ENCODE results near the gene KCNA5. TPM values are rescaled to one million over a fixed set of nuclear protein-coding genes. Genes with fewer than 3 reads are reported as not detected.

KCNA5 gene
- total and polyA plus RNA-seq, 2 of the 4 experiments (the other 2 are of a cell fraction): not detected

DNA sequence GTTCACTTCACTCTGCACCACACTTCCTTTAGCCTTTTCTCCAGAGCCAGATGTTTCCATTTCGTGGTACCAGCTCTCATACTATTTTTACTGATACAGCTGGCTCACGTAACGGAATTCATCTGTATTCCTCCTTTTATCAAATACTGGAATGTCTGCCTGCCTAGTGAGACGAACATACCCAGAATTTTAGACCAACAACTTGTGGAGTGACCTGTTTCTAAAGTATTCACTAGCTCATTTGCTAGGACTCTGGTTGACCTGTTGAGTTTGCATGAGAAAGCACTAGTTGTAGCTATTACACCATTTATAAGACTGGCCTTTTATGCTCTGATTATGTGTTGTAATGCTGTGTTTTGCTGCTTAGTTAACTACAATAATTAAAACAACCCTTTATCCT is 22.6 kb downstream of the KCNA5 start:
- WGBS, 2 experiments (ENCODE audit: extremely low coverage in 2 of 2, insufficient read length in 1 of 2): no CpG with 5 or more reads among the region's 4 CpGs
- H2AK5ac ChIP-seq (ENCODE audit: low read depth, low read length): no peak overlapping the region
- in situ Hi-C loops (cut with MboI; ENCODE audit: low sequenced_read_pairs) (no loop called here), dilution Hi-C loops (cut with HindIII; ENCODE audit: low sequenced_read_pairs, unreplicated experiment) (no loop called here), intact Hi-C loops (cut with micrococcal nuclease) (no loop called here)
- no peak overlapping the region for H3K23ac ChIP-seq (ENCODE audit: low read depth, low read length)
- no peak overlapping the region for H2AFZ ChIP-seq (replicated peaks; ENCODE audit: low read length, poor library complexity)
- H3K9ac ChIP-seq (ENCODE audit: low read depth, low read length): no peak overlapping the region
- H2BK5ac ChIP-seq (ENCODE audit: low read depth, low read length, poor library complexity, severe bottlenecking): no peak overlapping the region
- H3K4me1 ChIP-seq (ENCODE audit: control insufficient read depth, insufficient read depth, low read length): no peaks in the 10 kb centered on the region
- no peak for ATAC-seq (ENCODE audit: low read depth)
- no peak overlapping the region for H3K4ac ChIP-seq (ENCODE audit: low read depth, low read length)
- no peak overlapping the region for H4K91ac ChIP-seq (ENCODE audit: insufficient read depth, low read depth, low read length)
- no peak overlapping the region for H2BK120ac ChIP-seq (ENCODE audit: low read depth, low read length)
- no TSS peak for BruUV-seq (replicated peaks)
- no peak overlapping the region for H3K27ac ChIP-seq (ENCODE audit: insufficient read depth, low read length)
- no peaks in the 10 kb centered on the region for H3K9me3 ChIP-seq (ENCODE audit: control insufficient read depth, insufficient read depth, low read length)
- peaks cover 40% of the 10 kb centered on the region for H3K27me3 ChIP-seq (ENCODE audit: control insufficient read depth, insufficient read depth, low read length)
- no peak overlapping the region for H3K4me3 ChIP-seq (ENCODE audit: insufficient read depth, low read depth, low read length)
- H4K8ac ChIP-seq (ENCODE audit: low read depth in 2 of 2, low read length in 2 of 2): no peak overlapping the region
- H2AK9ac ChIP-seq (replicated peaks; ENCODE audit: low read depth, low read length, poor library complexity): no peak overlapping the region
- no peak overlapping the region for H3K18ac ChIP-seq (ENCODE audit: low read depth, low read length)
- TF ChIP-seq, protein P1, sequence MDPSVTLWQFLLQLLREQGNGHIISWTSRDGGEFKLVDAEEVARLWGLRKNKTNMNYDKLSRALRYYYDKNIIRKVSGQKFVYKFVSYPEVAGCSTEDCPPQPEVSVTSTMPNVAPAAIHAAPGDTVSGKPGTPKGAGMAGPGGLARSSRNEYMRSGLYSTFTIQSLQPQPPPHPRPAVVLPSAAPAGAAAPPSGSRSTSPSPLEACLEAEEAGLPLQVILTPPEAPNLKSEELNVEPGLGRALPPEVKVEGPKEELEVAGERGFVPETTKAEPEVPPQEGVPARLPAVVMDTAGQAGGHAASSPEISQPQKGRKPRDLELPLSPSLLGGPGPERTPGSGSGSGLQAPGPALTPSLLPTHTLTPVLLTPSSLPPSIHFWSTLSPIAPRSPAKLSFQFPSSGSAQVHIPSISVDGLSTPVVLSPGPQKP (IDR thresholded peaks at IDR 0.05; ENCODE audit: borderline replicate concordance, low read depth, low read length): no peak
- TF ChIP-seq FOS (IDR thresholded peaks at IDR 0.05; ENCODE audit: low read depth, low read length): no peak
- TF ChIP-seq, protein P2, sequence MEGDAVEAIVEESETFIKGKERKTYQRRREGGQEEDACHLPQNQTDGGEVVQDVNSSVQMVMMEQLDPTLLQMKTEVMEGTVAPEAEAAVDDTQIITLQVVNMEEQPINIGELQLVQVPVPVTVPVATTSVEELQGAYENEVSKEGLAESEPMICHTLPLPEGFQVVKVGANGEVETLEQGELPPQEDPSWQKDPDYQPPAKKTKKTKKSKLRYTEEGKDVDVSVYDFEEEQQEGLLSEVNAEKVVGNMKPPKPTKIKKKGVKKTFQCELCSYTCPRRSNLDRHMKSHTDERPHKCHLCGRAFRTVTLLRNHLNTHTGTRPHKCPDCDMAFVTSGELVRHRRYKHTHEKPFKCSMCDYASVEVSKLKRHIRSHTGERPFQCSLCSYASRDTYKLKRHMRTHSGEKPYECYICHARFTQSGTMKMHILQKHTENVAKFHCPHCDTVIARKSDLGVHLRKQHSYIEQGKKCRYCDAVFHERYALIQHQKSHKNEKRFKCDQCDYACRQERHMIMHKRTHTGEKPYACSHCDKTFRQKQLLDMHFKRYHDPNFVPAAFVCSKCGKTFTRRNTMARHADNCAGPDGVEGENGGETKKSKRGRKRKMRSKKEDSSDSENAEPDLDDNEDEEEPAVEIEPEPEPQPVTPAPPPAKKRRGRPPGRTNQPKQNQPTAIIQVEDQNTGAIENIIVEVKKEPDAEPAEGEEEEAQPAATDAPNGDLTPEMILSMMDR (conservative IDR thresholded peaks at IDR 0.05; ENCODE audit: low read depth, low read length): no peak
- no peak for TF ChIP-seq MAFK (IDR thresholded peaks at IDR 0.05; ENCODE audit: low read depth, low read length)
- no peak for TF ChIP-seq CEBPB (IDR thresholded peaks at IDR 0.05; ENCODE audit: low read depth, low read length)
- TF ChIP-seq, protein P3, sequence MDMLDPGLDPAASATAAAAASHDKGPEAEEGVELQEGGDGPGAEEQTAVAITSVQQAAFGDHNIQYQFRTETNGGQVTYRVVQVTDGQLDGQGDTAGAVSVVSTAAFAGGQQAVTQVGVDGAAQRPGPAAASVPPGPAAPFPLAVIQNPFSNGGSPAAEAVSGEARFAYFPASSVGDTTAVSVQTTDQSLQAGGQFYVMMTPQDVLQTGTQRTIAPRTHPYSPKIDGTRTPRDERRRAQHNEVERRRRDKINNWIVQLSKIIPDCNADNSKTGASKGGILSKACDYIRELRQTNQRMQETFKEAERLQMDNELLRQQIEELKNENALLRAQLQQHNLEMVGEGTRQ (IDR thresholded peaks at IDR 0.05; ENCODE audit: low read depth, low read length): no peak
- no peak for TF ChIP-seq CHD1 (IDR thresholded peaks at IDR 0.05; ENCODE audit: low read depth, low read length)
- TF ChIP-seq POLR2A (IDR thresholded peaks at IDR 0.05; ENCODE audit: low read depth, low read length): no peak
- no peak for TF ChIP-seq RCOR1 (IDR thresholded peaks at IDR 0.05; ENCODE audit: insufficient replicate concordance, low read length)
- TF ChIP-seq RAD21 (IDR thresholded peaks at IDR 0.05; ENCODE audit: low read length): no peak
- TF ChIP-seq MXI1 (IDR thresholded peaks at IDR 0.05; ENCODE audit: borderline replicate concordance, low read depth, low read length): no peak
- H3K14ac ChIP-seq (replicated peaks; ENCODE audit: low read depth, low read length): no peak overlapping the region
- no peaks in the 10 kb centered on the region for H3K79me1 ChIP-seq (ENCODE audit: low read depth in 1 of 2, low read length in 2 of 2)
- no peak overlapping the region for H2BK15ac ChIP-seq (ENCODE audit: low read depth, low read length)
- no peaks in the 10 kb centered on the region for H4K20me1 ChIP-seq (ENCODE audit: insufficient read depth, low read length)
- no peak overlapping the region for H4K5ac ChIP-seq (ENCODE audit: low read depth, low read length)
- no peaks in the 10 kb centered on the region for H3K9me1 ChIP-seq (ENCODE audit: insufficient read depth, low read length)
- peak; percentile 52 for DNase-seq
- CTCF ChIA-PET: interaction anchor here (0.5 to 1.0 kb wide), 2 partner anchors 251 to 445 kb away, joined by 3 read pairs; no protein-coding TSS in a partner anchor
- H3K56ac ChIP-seq (ENCODE audit: extremely low read depth, insufficient read depth, low read length): no peak overlapping the region
- H3K36me3 ChIP-seq (ENCODE audit: control insufficient read depth, insufficient read depth, low read length): no peaks in the 10 kb centered on the region
- POLR2A ChIA-PET (ENCODE audit: unreplicated experiment): no interaction called here
- no peak overlapping the region for H3K4me2 ChIP-seq (ENCODE audit: low read depth, low read length)
- H2BK20ac ChIP-seq (ENCODE audit: low read depth, low read length): no peak overlapping the region
